IMR-90 (cell line): ENCODE measurements around the gene CLEC2B. TPM values are rescaled to one million over a fixed set of nuclear protein-coding genes. Genes with fewer than 3 reads are reported as not detected.

Source experiments
- ATAC-seq: fragments of 200-7000 bp; cut with Tn5 transposase; 2 replicates; pipeline ENCODE4 v1.9.1; 2020; ENCODE audit warnings: low read depth, mild to moderate bottlenecking, moderate library complexity
- BruUV-seq: library from RNA; stranded (reverse); fragments of 400-500 nt; replicated peaks from 2 replicates; lab custom pipeline; 2021; lab: Mats Ljungman, UMichigan
- CTCF ChIA-PET: fragments of 300-600 bp; formaldehyde crosslinking; extraction: SDS; loops from one replicate; lab custom pipeline; 2021; ENCODE audit warnings: antibody characterized with exemption; lab: Yijun Ruan, JAX
- POLR2A ChIA-PET: fragments of 300-600 bp; sonication (Branson Sonifier 250); formaldehyde crosslinking; loops from one replicate; lab custom pipeline; 2022; ENCODE audit warnings: antibody characterized with exemption; ENCODE audit not compliant: unreplicated experiment; lab: Charles Lee
- DNase-seq: peaks from one replicate; pipeline ENCODE4 v3.0.0; 2013
- H2AFZ ChIP-seq: replicated peaks from 2 replicates; pipeline ENCODE3; 2013; ENCODE audit warnings: low read length, mild to moderate bottlenecking; ENCODE audit not compliant: poor library complexity
- H2AK5ac ChIP-seq: 2 replicates; pipeline ENCODE4 v1.6.1; 2013; ENCODE audit warnings: low read depth, low read length, inconsistent platforms
- H2AK9ac ChIP-seq: replicated peaks from 2 replicates; pipeline ENCODE3; 2013; ENCODE audit warnings: mild to moderate bottlenecking, low read depth, low read length, moderate library complexity; ENCODE audit not compliant: poor library complexity
- H2BK120ac ChIP-seq: 2 replicates; pipeline ENCODE4 v1.6.1; 2013; ENCODE audit warnings: low read depth, low read length, inconsistent platforms
- H2BK15ac ChIP-seq: 3 replicates; pipeline ENCODE4 v1.6.1; 2013; ENCODE audit warnings: low read depth, low read length, inconsistent platforms
- H2BK20ac ChIP-seq: 2 replicates; pipeline ENCODE4 v1.6.1; 2013; ENCODE audit warnings: low read depth, mild to moderate bottlenecking, inconsistent platforms, low read length, moderate library complexity
- H2BK5ac ChIP-seq: 2 replicates; pipeline ENCODE4 v1.6.1; 2013; ENCODE audit warnings: mild to moderate bottlenecking, low read depth, low read length, inconsistent platforms; ENCODE audit not compliant: poor library complexity, severe bottlenecking
- H3K14ac ChIP-seq: replicated peaks from 2 replicates; pipeline ENCODE4 v1.6.1; 2013; ENCODE audit warnings: low read depth, low read length, inconsistent platforms
- H3K18ac ChIP-seq: 2 replicates; pipeline ENCODE4 v1.6.1; 2013; ENCODE audit warnings: low read depth, low read length, control low read depth
- H3K23ac ChIP-seq: 2 replicates; pipeline ENCODE4 v1.6.1; 2013; ENCODE audit warnings: low read depth, low read length, inconsistent platforms
- H3K27ac ChIP-seq: 2 replicates; pipeline ENCODE4 v1.5.1; 2013; ENCODE audit warnings: mild to moderate bottlenecking, control low read depth, low read length; ENCODE audit not compliant: insufficient read depth
- H3K27me3 ChIP-seq: 2 replicates; pipeline ENCODE4 v1.6.1; 2013; ENCODE audit warnings: low read length; ENCODE audit not compliant: control insufficient read depth, insufficient read depth
- H3K36me3 ChIP-seq: 2 replicates; pipeline ENCODE4 v1.6.1; 2013; ENCODE audit warnings: low read length, mixed read lengths; ENCODE audit not compliant: control insufficient read depth, insufficient read depth
- H3K4ac ChIP-seq: 2 replicates; pipeline ENCODE4 v1.6.1; 2013; ENCODE audit warnings: low read depth, low read length, inconsistent platforms
- H3K4me1 ChIP-seq: 2 replicates; pipeline ENCODE4 v1.6.1; 2013; ENCODE audit warnings: low read length, mixed read lengths; ENCODE audit not compliant: control insufficient read depth, insufficient read depth
- H3K4me2 ChIP-seq: 2 replicates; pipeline ENCODE4 v1.6.1; 2013; ENCODE audit warnings: low read depth, mild to moderate bottlenecking, control low read depth, low read length, moderate library complexity
- H3K4me3 ChIP-seq: 2 replicates; pipeline ENCODE4 v1.5.1; 2013; ENCODE audit warnings: low read depth, mild to moderate bottlenecking, control low read depth, low read length, moderate library complexity; ENCODE audit not compliant: insufficient read depth
- H3K56ac ChIP-seq: 2 replicates; pipeline ENCODE4 v1.6.1; 2013; ENCODE audit warnings: low read length, inconsistent platforms; ENCODE audit not compliant: insufficient read depth; ENCODE audit errors: extremely low read depth
- H3K79me1 ChIP-seq, 2 experiments: 2 replicates each; pipeline ENCODE4 v1.6.1; 2013; ENCODE audit warnings: low read length in 2 of 2, inconsistent platforms in 1 of 2, low read depth in 1 of 2
- H3K9ac ChIP-seq: 2 replicates; pipeline ENCODE4 v1.6.1; 2013; ENCODE audit warnings: low read depth, low read length, control low read depth
- H3K9me1 ChIP-seq: 2 replicates; pipeline ENCODE4 v1.6.1; 2013; ENCODE audit warnings: low read length, inconsistent platforms; ENCODE audit not compliant: insufficient read depth
- H3K9me3 ChIP-seq: 2 replicates; pipeline ENCODE4 v1.6.1; 2013; ENCODE audit warnings: low read length; ENCODE audit not compliant: control insufficient read depth, insufficient read depth
- H4K20me1 ChIP-seq: 2 replicates; pipeline ENCODE4 v1.6.1; 2013; ENCODE audit warnings: low read length, inconsistent platforms; ENCODE audit not compliant: insufficient read depth
- H4K5ac ChIP-seq: 2 replicates; pipeline ENCODE4 v1.6.1; 2013; ENCODE audit warnings: mild to moderate bottlenecking, low read depth, low read length, control low read depth
- H4K8ac ChIP-seq, 2 experiments: 2 replicates each; pipeline ENCODE4 v1.6.1; 2013; ENCODE audit warnings: low read depth in 2 of 2, low read length in 2 of 2, control low read depth in 1 of 2, inconsistent platforms in 1 of 2
- H4K91ac ChIP-seq: 2 replicates; pipeline ENCODE4 v1.6.1; 2013; ENCODE audit warnings: low read depth, low read length, inconsistent platforms; ENCODE audit not compliant: insufficient read depth
- BHLHE40 ChIP-seq: fragments of 150-350 bp; IDR thresholded peaks from 2 replicates; pipeline ENCODE4 v1.6.1; 2016; ENCODE audit warnings: mild to moderate bottlenecking, low read depth, low read length
- POLR2A ChIP-seq: IDR thresholded peaks from 2 replicates; pipeline ENCODE4 v1.6.1; 2012; ENCODE audit warnings: mild to moderate bottlenecking, low read depth, low read length
- WGBS, 2 experiments: methylation state at CpG; one replicate each; pipeline versions ENCODE4 v1.1.5 to v1.1.7; 2013; ENCODE audit warnings: missing lambda C conversion rate in 2 of 2; ENCODE audit not compliant: insufficient read length in 1 of 2; ENCODE audit errors: extremely low coverage in 2 of 2; 5-methylcytosine and 5-hydroxymethylcytosine counted together
- dilution Hi-C: fragments of 300-500 bp; cut with HindIII; formaldehyde crosslinking; loops from one replicate; pipeline ENCODE4 v1.14.3; 2018; ENCODE audit warnings: low sequenced_read_pairs; ENCODE audit not compliant: unreplicated experiment
- in situ Hi-C: fragments of 300-500 bp; cut with MboI; formaldehyde crosslinking; loops from 3 replicates; pipeline ENCODE4 v1.14.3; 2019; ENCODE audit warnings: low sequenced_read_pairs, inconsistent platforms, mixed read lengths
- intact Hi-C: fragments of 100-400 bp; cut with micrococcal nuclease; formaldehyde crosslinking; loops from 2 replicates; pipeline ENCODE4 v1.10.0; 2022
- polyA plus RNA-seq, 3 experiments: library from polyadenylated mRNA; depleted of rRNA; stranded (reverse); fragments of >200 nt; gene quantifications; 2 replicates each; pipeline ENCODE4 v1.2.3, GENCODE V29; 2012; ENCODE audit warnings: low replicate concordance in 1 of 3
- total RNA-seq: library from RNA; depleted of rRNA; stranded (reverse); fragments of >200 nt; gene quantifications from 2 replicates; pipeline ENCODE4 v1.2.3, GENCODE V29; 2012

Gene CLEC2B
- total and polyA plus RNA-seq, 2 of the 4 experiments (the other 2 are of a cell fraction): 0.18 to 0.31 TPM

- Histone ChIP-seq H3K14ac (no peak overlapping the region), H4K91ac (no peak overlapping the region), H3K9me3 (no peaks in the 10 kb centered on the region), H3K9ac (no peak overlapping the region), H2BK120ac (no peak overlapping the region), H3K36me3 (no peaks in the 10 kb centered on the region), H4K5ac (no peak overlapping the region), H2AK5ac (no peak overlapping the region), H2BK5ac (no peak overlapping the region), H2AK9ac (no peak overlapping the region), H3K56ac (no peak overlapping the region), H3K4ac (no peak overlapping the region), H4K20me1 (no peaks in the 10 kb centered on the region), H3K4me1 (no peaks in the 10 kb centered on the region), H3K4me3 (no peak overlapping the region), H2BK15ac (no peak overlapping the region), H3K27me3 (no peaks in the 10 kb centered on the region), H3K4me2 (no peak overlapping the region), H3K9me1 (no peaks in the 10 kb centered on the region), H3K23ac (no peak overlapping the region), H3K79me1 (no peaks in the 10 kb centered on the region), H3K27ac (no peak overlapping the region), H3K18ac (no peak overlapping the region), H2AFZ (no peak overlapping the region), H4K8ac (no peak overlapping the region), H2BK20ac (no peak overlapping the region)
- intact Hi-C loops (no loop called here), in situ Hi-C loops (no loop called here), dilution Hi-C loops (no loop called here)
- 40% methylated on average over 1 of the region's 1 CpG; no CpG with 5 or more reads in 1 of the 2 experiments for WGBS, 2 experiments
- ATAC-seq: no peak
- BruUV-seq: no TSS peak
- CTCF ChIA-PET: no interaction called here
- POLR2A ChIA-PET: no interaction called here
- DNase-seq: no peak
- no peak for TF ChIP-seq BHLHE40
- no peak for TF ChIP-seq POLR2A
These were observed 13.0 kb downstream of the CLEC2B start for GRCh38 chr12:9856151-9856550.
